ENCODE data around the gene GRK1.

Gene GRK1

GRCh38 chr13:113668491-113668971, 1.5 kb downstream of the GRK1 start:
- Histone ChIP-seq H3K27me3 (ENCODE audit: insufficient read depth, low read length) (no peaks in the 10 kb centered on the region), H3K36me3 (ENCODE audit: insufficient read depth, low read length) (no peaks in the 10 kb centered on the region), H3K27ac (ENCODE audit: low read depth, low read length) (no peak overlapping the region), H3K79me2 (ENCODE audit: control insufficient read depth, insufficient read depth, low read length, unreplicated experiment) (no peaks in the 10 kb centered on the region), H3K4me1 (ENCODE audit: control insufficient read depth, insufficient read depth, low read length, unreplicated experiment) (no peaks in the 10 kb centered on the region), H3K4me3 (ENCODE audit: low read depth, low read length) (no peak overlapping the region), H2AFZ (ENCODE audit: low read length, unreplicated experiment) (no peak overlapping the region)

- no peak overlapping the region for H2AFZ ChIP-seq (ENCODE audit: low read length, unreplicated experiment)
- H3K79me2 ChIP-seq (ENCODE audit: control insufficient read depth, insufficient read depth, low read length, unreplicated experiment) = no peaks in the 10 kb centered on the region
- H3K4me1 ChIP-seq (ENCODE audit: control insufficient read depth, insufficient read depth, low read length, unreplicated experiment) = no peaks in the 10 kb centered on the region
- H3K4me3 ChIP-seq (ENCODE audit: low read depth, low read length) = no peak overlapping the region
- no peaks in the 10 kb centered on the region for H3K27me3 ChIP-seq (ENCODE audit: insufficient read depth, low read length)
- H3K36me3 ChIP-seq (ENCODE audit: insufficient read depth, low read length) = no peaks in the 10 kb centered on the region
- no peak overlapping the region for H3K27ac ChIP-seq (ENCODE audit: low read depth, low read length)
These were observed 2.3 kb downstream of the GRK1 start for GRCh38 chr13:113669231-113669754.

- Histone ChIP-seq H3K79me2 (ENCODE audit: control insufficient read depth, insufficient read depth, low read length, unreplicated experiment) (no peaks in the 10 kb centered on the region), H3K27me3 (ENCODE audit: insufficient read depth, low read length) (no peaks in the 10 kb centered on the region), H3K27ac (ENCODE audit: low read depth, low read length) (no peak overlapping the region), H2AFZ (ENCODE audit: low read length, unreplicated experiment) (no peak overlapping the region), H3K4me1 (ENCODE audit: control insufficient read depth, insufficient read depth, low read length, unreplicated experiment) (no peaks in the 10 kb centered on the region), H3K36me3 (ENCODE audit: insufficient read depth, low read length) (no peaks in the 10 kb centered on the region), H3K4me3 (ENCODE audit: low read depth, low read length) (no peak overlapping the region)
These were observed 2.8 kb downstream of the GRK1 start for GRCh38 chr13:113669755-113670341.

GRCh38 chr13:113670541-113670940, 3.5 kb downstream of the GRK1 start:
- Histone ChIP-seq H3K36me3 (ENCODE audit: insufficient read depth, low read length) (no peaks in the 10 kb centered on the region), H3K4me3 (ENCODE audit: low read depth, low read length) (no peak overlapping the region), H3K79me2 (ENCODE audit: control insufficient read depth, insufficient read depth, low read length, unreplicated experiment) (no peaks in the 10 kb centered on the region), H3K4me1 (ENCODE audit: control insufficient read depth, insufficient read depth, low read length, unreplicated experiment) (no peaks in the 10 kb centered on the region), H3K27ac (ENCODE audit: low read depth, low read length) (no peak overlapping the region), H3K27me3 (ENCODE audit: insufficient read depth, low read length) (no peaks in the 10 kb centered on the region), H2AFZ (ENCODE audit: low read length, unreplicated experiment) (no peak overlapping the region)

GRCh38 chr13:113671066-113672001, 4.3 kb downstream of the GRK1 start:
- H2AFZ ChIP-seq (ENCODE audit: low read length, unreplicated experiment) = no peak overlapping the region
- H3K4me1 ChIP-seq (ENCODE audit: control insufficient read depth, insufficient read depth, low read length, unreplicated experiment) = no peaks in the 10 kb centered on the region
- H3K4me3 ChIP-seq (ENCODE audit: low read depth, low read length) = no peak overlapping the region
- no peaks in the 10 kb centered on the region for H3K79me2 ChIP-seq (ENCODE audit: control insufficient read depth, insufficient read depth, low read length, unreplicated experiment)
- no peak overlapping the region for H3K27ac ChIP-seq (ENCODE audit: low read depth, low read length)
- no peaks in the 10 kb centered on the region for H3K36me3 ChIP-seq (ENCODE audit: insufficient read depth, low read length)
- no peaks in the 10 kb centered on the region for H3K27me3 ChIP-seq (ENCODE audit: insufficient read depth, low read length)

GRCh38 chr13:113672002-113672651, 5.1 kb downstream of the GRK1 start:
- Histone ChIP-seq H3K4me1 (ENCODE audit: control insufficient read depth, insufficient read depth, low read length, unreplicated experiment) (no peaks in the 10 kb centered on the region), H3K27ac (ENCODE audit: low read depth, low read length) (no peak overlapping the region), H3K36me3 (ENCODE audit: insufficient read depth, low read length) (no peaks in the 10 kb centered on the region), H3K27me3 (ENCODE audit: insufficient read depth, low read length) (no peaks in the 10 kb centered on the region), H3K79me2 (ENCODE audit: control insufficient read depth, insufficient read depth, low read length, unreplicated experiment) (no peaks in the 10 kb centered on the region), H3K4me3 (ENCODE audit: low read depth, low read length) (no peak overlapping the region), H2AFZ (ENCODE audit: low read length, unreplicated experiment) (no peak overlapping the region)

GRCh38 chr13:113722921-113723320, 55.9 kb downstream of the GRK1 start:
- no peaks in the 10 kb centered on the region for H3K4me1 ChIP-seq (ENCODE audit: control insufficient read depth, insufficient read depth, low read length, unreplicated experiment)
- no peak overlapping the region for H3K27ac ChIP-seq (ENCODE audit: low read depth, low read length)
- H3K27me3 ChIP-seq (ENCODE audit: insufficient read depth, low read length) = no peaks in the 10 kb centered on the region
- no peak overlapping the region for H2AFZ ChIP-seq (ENCODE audit: low read length, unreplicated experiment)
- H3K4me3 ChIP-seq (ENCODE audit: low read depth, low read length) = no peak overlapping the region
- no peaks in the 10 kb centered on the region for H3K36me3 ChIP-seq (ENCODE audit: insufficient read depth, low read length)
- H3K79me2 ChIP-seq (ENCODE audit: control insufficient read depth, insufficient read depth, low read length, unreplicated experiment) = no peaks in the 10 kb centered on the region

GRCh38 chr13:113723410-113724015, 56.5 kb downstream of the GRK1 start:
- Histone ChIP-seq H3K27me3 (ENCODE audit: insufficient read depth, low read length) (no peaks in the 10 kb centered on the region), H3K36me3 (ENCODE audit: insufficient read depth, low read length) (no peaks in the 10 kb centered on the region), H3K79me2 (ENCODE audit: control insufficient read depth, insufficient read depth, low read length, unreplicated experiment) (no peaks in the 10 kb centered on the region), H3K4me1 (ENCODE audit: control insufficient read depth, insufficient read depth, low read length, unreplicated experiment) (no peaks in the 10 kb centered on the region), H3K27ac (ENCODE audit: low read depth, low read length) (no peak overlapping the region), H2AFZ (ENCODE audit: low read length, unreplicated experiment) (no peak overlapping the region), H3K4me3 (ENCODE audit: low read depth, low read length) (no peak overlapping the region)

GRCh38 chr13:113724016-113724758, 57.2 kb downstream of the GRK1 start:
- Histone ChIP-seq H2AFZ (ENCODE audit: low read length, unreplicated experiment) (no peak overlapping the region), H3K4me1 (ENCODE audit: control insufficient read depth, insufficient read depth, low read length, unreplicated experiment) (no peaks in the 10 kb centered on the region), H3K4me3 (ENCODE audit: low read depth, low read length) (no peak overlapping the region), H3K27me3 (ENCODE audit: insufficient read depth, low read length) (no peaks in the 10 kb centered on the region), H3K79me2 (ENCODE audit: control insufficient read depth, insufficient read depth, low read length, unreplicated experiment) (no peaks in the 10 kb centered on the region), H3K27ac (ENCODE audit: low read depth, low read length) (no peak overlapping the region), H3K36me3 (ENCODE audit: insufficient read depth, low read length) (no peaks in the 10 kb centered on the region)
